HEK293 (cell line): ENCODE data around the gene IGF2BP1.

Source experiments
- CTCF ChIA-PET: fragments of 350-600 bp; formaldehyde crosslinking; extraction: SDS; loops from one replicate; lab custom pipeline; 2021; ENCODE audit warnings: antibody characterized with exemption; lab: Yijun Ruan, JAX
- POLR2A ChIA-PET: fragments of 300-600 bp; formaldehyde crosslinking; extraction: SDS; loops from one replicate; lab custom pipeline; 2020; ENCODE audit warnings: antibody characterized with exemption, inconsistent platforms; lab: Yijun Ruan, JAX
- H3K27ac ChIP-seq: fragments of 200-500 bp; sonication (Bioruptor generic); 2 replicates; pipeline ENCODE4 v1.5.1; 2014; ENCODE audit warnings: low read depth, low read length, control low read depth, inconsistent platforms; ENCODE audit errors: extremely low read depth
- H3K36me3 ChIP-seq, 2 experiments: fragments of 200-500 bp in 1 of 2; sonication (Bioruptor generic) in 1 of 2; 1 replicate in 1 of 2; 2 replicates in 1 of 2; pipeline ENCODE4 v1.5.1; 2014 to 2017; ENCODE audit warnings: inconsistent platforms in 2 of 2, low read length in 2 of 2; ENCODE audit not compliant: control insufficient read depth in 2 of 2, insufficient read depth in 1 of 2
- H3K4me1 ChIP-seq: fragments of 200-500 bp; sonication (Bioruptor generic); 2 replicates; pipeline ENCODE4 v1.5.1; 2014; ENCODE audit warnings: mild to moderate bottlenecking, low read length, inconsistent platforms; ENCODE audit not compliant: control insufficient read depth, insufficient read depth
- H3K4me3 ChIP-seq: 2 replicates; pipeline ENCODE4 v1.5.1; 2011; ENCODE audit warnings: low read depth, mild to moderate bottlenecking, control low read depth, low read length, moderate library complexity
- H3K9me3 ChIP-seq: fragments of 200-500 bp; sonication (Bioruptor generic); 2 replicates; pipeline ENCODE4 v1.5.1; 2014; ENCODE audit warnings: low read depth, low read length, inconsistent platforms; ENCODE audit not compliant: control insufficient read depth, insufficient read depth
- BCL11A ChIP-seq: fragments of 450-650 bp; formaldehyde crosslinking; IDR thresholded peaks from 2 replicates; pipeline ENCODE4 v1.5.1; 2016; ENCODE audit warnings: low read depth, missing biosample characterization, missing genetic modification characterization
- GLIS2 ChIP-seq: fragments of 450-650 bp; formaldehyde crosslinking; IDR thresholded peaks from 2 replicates; pipeline ENCODE4 v1.5.1; 2016; ENCODE audit warnings: missing biosample characterization, missing genetic modification characterization
- KLF16 ChIP-seq: fragments of 450-650 bp; formaldehyde crosslinking; IDR thresholded peaks from 2 replicates; pipeline ENCODE4 v1.5.1; 2017; ENCODE audit warnings: missing biosample characterization, missing genetic modification characterization
- MYNN ChIP-seq: fragments of 450-650 bp; formaldehyde crosslinking; IDR thresholded peaks from 2 replicates; pipeline ENCODE4 v1.5.1; 2016; ENCODE audit warnings: missing biosample characterization, missing genetic modification characterization, borderline replicate concordance
- SCRT2 ChIP-seq: fragments of 450-650 bp; formaldehyde crosslinking; IDR thresholded peaks from 2 replicates; pipeline ENCODE4 v1.5.1; 2016; ENCODE audit warnings: missing biosample characterization, missing genetic modification characterization
- ZBTB1 ChIP-seq: fragments of 450-650 bp; formaldehyde crosslinking; IDR thresholded peaks from 2 replicates; pipeline ENCODE4 v1.5.1; 2016; ENCODE audit warnings: missing biosample characterization, missing genetic modification characterization
- ZBTB20 ChIP-seq: fragments of 450-650 bp; formaldehyde crosslinking; IDR thresholded peaks from 2 replicates; pipeline ENCODE4 v1.5.1; 2016; ENCODE audit warnings: missing biosample characterization, missing genetic modification characterization
- ZBTB7A ChIP-seq: fragments of 450-650 bp; formaldehyde crosslinking; IDR thresholded peaks from 2 replicates; pipeline ENCODE4 v1.5.1; 2016; ENCODE audit warnings: low read depth, missing biosample characterization, missing genetic modification characterization
- ZFHX2 ChIP-seq: fragments of 450-650 bp; formaldehyde crosslinking; conservative IDR thresholded peaks from 2 replicates; pipeline ENCODE4 v1.5.1; 2016; ENCODE audit warnings: missing biosample characterization, missing genetic modification characterization
- ZIC2 ChIP-seq: fragments of 450-650 bp; formaldehyde crosslinking; IDR thresholded peaks from 2 replicates; pipeline ENCODE4 v1.5.1; 2016; ENCODE audit warnings: missing biosample characterization, missing genetic modification characterization
- ZNF114 ChIP-seq: fragments of 450-650 bp; formaldehyde crosslinking; IDR thresholded peaks from 2 replicates; pipeline ENCODE4 v1.5.0; 2017; ENCODE audit warnings: missing biosample characterization, missing genetic modification characterization
- ZNF174 ChIP-seq: fragments of 450-650 bp; formaldehyde crosslinking; IDR thresholded peaks from 2 replicates; pipeline ENCODE4 v1.5.0; 2017; ENCODE audit warnings: missing biosample characterization, mild to moderate bottlenecking, missing genetic modification characterization
- ZNF175 ChIP-seq: fragments of 450-650 bp; formaldehyde crosslinking; IDR thresholded peaks from 2 replicates; pipeline ENCODE4 v1.5.1; 2016; ENCODE audit warnings: missing biosample characterization, missing genetic modification characterization
- ZNF202 ChIP-seq: fragments of 450-650 bp; formaldehyde crosslinking; IDR thresholded peaks from 2 replicates; pipeline ENCODE4 v1.5.1; 2016; ENCODE audit warnings: missing biosample characterization, missing genetic modification characterization, borderline replicate concordance
- ZNF23 ChIP-seq: fragments of 450-650 bp; formaldehyde crosslinking; IDR thresholded peaks from 2 replicates; pipeline ENCODE4 v1.5.1; 2016; ENCODE audit warnings: missing biosample characterization, missing genetic modification characterization, borderline replicate concordance
- ZNF423 ChIP-seq: fragments of 450-650 bp; formaldehyde crosslinking; IDR thresholded peaks from 2 replicates; pipeline ENCODE4 v1.5.1; 2016; ENCODE audit warnings: missing biosample characterization, missing genetic modification characterization
- ZNF501 ChIP-seq: fragments of 450-650 bp; formaldehyde crosslinking; IDR thresholded peaks from 2 replicates; pipeline ENCODE4 v1.5.1; 2016; ENCODE audit warnings: missing biosample characterization, missing genetic modification characterization
- ZNF585B ChIP-seq: fragments of 450-650 bp; formaldehyde crosslinking; IDR thresholded peaks from 2 replicates; pipeline ENCODE4 v1.5.1; 2016; ENCODE audit warnings: missing biosample characterization, missing genetic modification characterization
- ZNF610 ChIP-seq: fragments of 450-650 bp; formaldehyde crosslinking; IDR thresholded peaks from 2 replicates; pipeline ENCODE4 v1.5.1; 2016; ENCODE audit warnings: missing biosample characterization, missing genetic modification characterization, borderline replicate concordance
- ZNF660 ChIP-seq: fragments of 450-650 bp; IDR thresholded peaks from 2 replicates; pipeline ENCODE4 v1.5.1; 2018; ENCODE audit warnings: missing biosample characterization, mild to moderate bottlenecking, missing genetic modification characterization
- ZNF701 ChIP-seq: fragments of 450-650 bp; formaldehyde crosslinking; IDR thresholded peaks from 2 replicates; pipeline ENCODE4 v1.5.1; 2016; ENCODE audit warnings: missing biosample characterization, missing genetic modification characterization
- ZNF707 ChIP-seq: fragments of 450-650 bp; formaldehyde crosslinking; IDR thresholded peaks from 2 replicates; pipeline ENCODE4 v1.5.1; 2016; ENCODE audit warnings: missing biosample characterization, missing genetic modification characterization
- TF ChIP-seq, protein P1 (sequence below): fragments of 450-650 bp; formaldehyde crosslinking; IDR thresholded peaks from 2 replicates; pipeline ENCODE4 v1.5.1; 2016; ENCODE audit warnings: missing biosample characterization, missing genetic modification characterization
- TF ChIP-seq, protein P2 (sequence below): fragments of 450-650 bp; formaldehyde crosslinking; IDR thresholded peaks from 2 replicates; pipeline ENCODE4 v1.5.1; 2016; ENCODE audit warnings: missing biosample characterization, missing genetic modification characterization
- TF ChIP-seq, protein P3 (sequence below): fragments of 450-650 bp; formaldehyde crosslinking; IDR thresholded peaks from 2 replicates; pipeline ENCODE4 v1.5.1; 2016; ENCODE audit warnings: missing biosample characterization, missing genetic modification characterization, low read depth
- TF ChIP-seq, protein P4 (sequence below): fragments of 450-650 bp; formaldehyde crosslinking; IDR thresholded peaks from 2 replicates; pipeline ENCODE4 v1.5.1; 2016; ENCODE audit warnings: missing biosample characterization, missing genetic modification characterization

The IGF2BP1 gene

DNA sequence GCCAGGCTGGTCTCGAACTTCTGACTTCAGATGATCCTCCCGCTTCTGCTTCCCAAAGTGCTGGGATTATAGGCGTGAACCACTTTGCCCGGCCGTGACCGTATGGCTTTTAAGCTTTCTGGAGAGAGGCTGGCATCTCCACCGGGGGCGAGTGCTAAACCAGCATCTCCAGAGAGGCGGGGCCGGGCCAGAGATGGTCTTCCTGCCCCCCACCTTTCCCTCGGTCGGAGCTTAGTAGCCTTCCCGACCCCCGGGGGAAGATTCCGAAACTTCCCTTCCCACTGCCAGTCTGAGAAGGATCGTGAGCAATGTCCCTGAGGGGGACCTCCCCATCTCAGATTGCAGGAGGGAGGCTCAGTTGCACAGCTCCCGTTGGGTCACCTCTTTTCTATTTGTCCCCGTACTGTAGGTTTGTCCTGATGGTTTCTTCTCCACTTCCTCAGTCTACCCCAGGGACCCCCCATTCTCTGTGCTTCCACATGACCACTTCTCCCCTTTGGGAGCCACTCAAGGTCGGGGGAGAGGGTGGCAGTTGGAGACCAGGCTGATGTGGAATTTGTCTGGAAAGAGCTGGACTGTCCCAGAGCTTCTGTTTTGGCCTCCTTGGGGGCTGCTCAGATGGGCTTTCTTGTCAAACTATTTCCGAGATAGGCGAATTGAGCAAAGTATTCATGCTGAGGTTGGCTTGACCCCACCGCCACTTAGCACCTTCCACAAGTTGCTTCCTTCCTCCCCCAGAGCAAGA, 18.2 kb downstream of the IGF2BP1 start (continued):
- TF ChIP-seq, protein P1, sequence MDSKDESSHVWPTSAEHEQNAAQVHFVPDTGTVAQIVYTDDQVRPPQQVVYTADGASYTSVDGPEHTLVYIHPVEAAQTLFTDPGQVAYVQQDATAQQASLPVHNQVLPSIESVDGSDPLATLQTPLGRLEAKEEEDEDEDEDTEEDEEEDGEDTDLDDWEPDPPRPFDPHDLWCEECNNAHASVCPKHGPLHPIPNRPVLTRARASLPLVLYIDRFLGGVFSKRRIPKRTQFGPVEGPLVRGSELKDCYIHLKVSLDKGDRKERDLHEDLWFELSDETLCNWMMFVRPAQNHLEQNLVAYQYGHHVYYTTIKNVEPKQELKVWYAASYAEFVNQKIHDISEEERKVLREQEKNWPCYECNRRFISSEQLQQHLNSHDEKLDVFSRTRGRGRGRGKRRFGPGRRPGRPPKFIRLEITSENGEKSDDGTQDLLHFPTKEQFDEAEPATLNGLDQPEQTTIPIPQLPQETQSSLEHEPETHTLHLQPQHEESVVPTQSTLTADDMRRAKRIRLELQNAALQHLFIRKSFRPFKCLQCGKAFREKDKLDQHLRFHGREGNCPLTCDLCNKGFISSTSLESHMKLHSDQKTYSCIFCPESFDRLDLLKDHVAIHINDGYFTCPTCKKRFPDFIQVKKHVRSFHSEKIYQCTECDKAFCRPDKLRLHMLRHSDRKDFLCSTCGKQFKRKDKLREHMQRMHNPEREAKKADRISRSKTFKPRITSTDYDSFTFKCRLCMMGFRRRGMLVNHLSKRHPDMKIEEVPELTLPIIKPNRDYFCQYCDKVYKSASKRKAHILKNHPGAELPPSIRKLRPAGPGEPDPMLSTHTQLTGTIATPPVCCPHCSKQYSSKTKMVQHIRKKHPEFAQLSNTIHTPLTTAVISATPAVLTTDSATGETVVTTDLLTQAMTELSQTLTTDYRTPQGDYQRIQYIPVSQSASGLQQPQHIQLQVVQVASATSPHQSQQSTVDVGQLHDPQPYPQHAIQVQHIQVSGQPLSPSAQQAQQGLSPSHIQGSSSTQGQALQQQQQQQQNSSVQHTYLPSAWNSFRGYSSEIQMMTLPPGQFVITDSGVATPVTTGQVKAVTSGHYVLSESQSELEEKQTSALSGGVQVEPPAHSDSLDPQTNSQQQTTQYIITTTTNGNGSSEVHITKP (tag by site-specific recombination) = peak; percentile 95
- no peak for TF ChIP-seq ZBTB1 (tag by site-specific recombination)
- no peak for TF ChIP-seq ZNF114 (tag by site-specific recombination)
- TF ChIP-seq ZNF701 (tag by site-specific recombination) = no peak
- no peak for TF ChIP-seq ZNF585B (tag by site-specific recombination)
- TF ChIP-seq GLIS2 (tag by site-specific recombination) = peak; percentile 61; the same call in 1 of the 2 replicates
- TF ChIP-seq, protein P2, sequence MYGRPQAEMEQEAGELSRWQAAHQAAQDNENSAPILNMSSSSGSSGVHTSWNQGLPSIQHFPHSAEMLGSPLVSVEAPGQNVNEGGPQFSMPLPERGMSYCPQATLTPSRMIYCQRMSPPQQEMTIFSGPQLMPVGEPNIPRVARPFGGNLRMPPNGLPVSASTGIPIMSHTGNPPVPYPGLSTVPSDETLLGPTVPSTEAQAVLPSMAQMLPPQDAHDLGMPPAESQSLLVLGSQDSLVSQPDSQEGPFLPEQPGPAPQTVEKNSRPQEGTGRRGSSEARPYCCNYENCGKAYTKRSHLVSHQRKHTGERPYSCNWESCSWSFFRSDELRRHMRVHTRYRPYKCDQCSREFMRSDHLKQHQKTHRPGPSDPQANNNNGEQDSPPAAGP (tag by site-specific recombination) = no peak
- no peak for TF ChIP-seq ZNF707
- TF ChIP-seq ZNF610 (tag by site-specific recombination) = no peak
- TF ChIP-seq ZNF501 = no peak
- TF ChIP-seq ZBTB7A (tag by site-specific recombination) = no peak
- TF ChIP-seq ZNF175 (tag by site-specific recombination) = no peak
- TF ChIP-seq, protein P3, sequence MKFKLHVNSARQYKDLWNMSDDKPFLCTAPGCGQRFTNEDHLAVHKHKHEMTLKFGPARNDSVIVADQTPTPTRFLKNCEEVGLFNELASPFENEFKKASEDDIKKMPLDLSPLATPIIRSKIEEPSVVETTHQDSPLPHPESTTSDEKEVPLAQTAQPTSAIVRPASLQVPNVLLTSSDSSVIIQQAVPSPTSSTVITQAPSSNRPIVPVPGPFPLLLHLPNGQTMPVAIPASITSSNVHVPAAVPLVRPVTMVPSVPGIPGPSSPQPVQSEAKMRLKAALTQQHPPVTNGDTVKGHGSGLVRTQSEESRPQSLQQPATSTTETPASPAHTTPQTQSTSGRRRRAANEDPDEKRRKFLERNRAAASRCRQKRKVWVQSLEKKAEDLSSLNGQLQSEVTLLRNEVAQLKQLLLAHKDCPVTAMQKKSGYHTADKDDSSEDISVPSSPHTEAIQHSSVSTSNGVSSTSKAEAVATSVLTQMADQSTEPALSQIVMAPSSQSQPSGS = no peak
- TF ChIP-seq ZNF202 (tag by site-specific recombination) = no peak
- no peak for TF ChIP-seq ZBTB20 (tag by site-specific recombination)
- TF ChIP-seq ZIC2 (tag by site-specific recombination) = no peak
- no peak for TF ChIP-seq KLF16
- TF ChIP-seq ZNF174 (tag by site-specific recombination) = no peak
- no peak for TF ChIP-seq ZNF423
- TF ChIP-seq, all 188 proteins: peak for 8

DNA sequence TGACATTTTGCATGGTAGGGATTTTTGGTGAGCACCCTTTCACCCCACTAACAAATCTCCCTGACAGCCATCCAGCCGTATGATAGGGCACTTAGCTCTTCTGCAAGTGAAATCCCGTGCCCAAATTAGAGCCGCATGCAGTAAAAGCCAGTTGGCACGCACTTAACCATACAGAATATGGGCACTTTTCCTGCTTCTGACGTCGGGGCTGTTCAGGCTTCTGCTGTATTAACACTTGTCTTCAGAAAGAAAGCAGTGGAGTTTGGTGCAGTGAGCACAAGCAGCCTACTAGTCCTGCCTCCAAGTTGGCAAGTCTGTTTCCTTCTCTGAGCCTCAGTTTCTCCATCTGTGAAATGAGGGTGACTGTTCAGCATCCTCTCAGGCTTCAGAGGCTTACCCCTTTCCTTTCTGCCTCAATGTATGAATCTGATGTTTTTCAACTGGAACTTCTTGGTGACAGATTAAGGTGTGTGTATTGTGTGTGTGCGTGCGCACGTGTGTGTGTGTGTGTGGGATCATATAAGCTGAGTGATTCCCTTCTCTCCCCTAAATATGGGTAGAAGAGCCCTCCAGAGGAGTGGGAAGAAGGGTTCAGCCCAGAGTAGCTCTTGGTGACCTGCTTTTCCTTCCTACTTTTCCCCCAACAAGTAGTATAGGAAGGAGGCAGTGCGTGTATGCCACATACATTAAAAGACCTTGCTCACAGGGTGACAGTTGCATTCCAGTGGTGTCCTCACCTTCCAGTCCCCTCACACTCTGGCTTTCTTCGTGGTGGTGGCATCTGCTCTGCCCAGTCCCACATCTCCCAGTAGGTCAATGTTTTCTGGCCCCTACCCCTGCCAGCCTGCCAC, 19.0 kb downstream of the IGF2BP1 start:
- no peak overlapping the region for H3K4me3 ChIP-seq
- H3K27ac ChIP-seq = 0 out of 2 replicates have a peak overlapping the region, but pooled peaks have one; percentile 36
- POLR2A ChIA-PET = interaction anchor here (0.5 to 3.0 kb wide), 12 partner anchors 8 to 690 kb away, joined by 3 to 28 read pairs (median 6); partner anchors contain the start of genes ATP5MC1 and GIP
- H3K4me1 ChIP-seq = peaks cover 40% of the 10 kb centered on the region
- H3K36me3 ChIP-seq = peaks cover 9 to 36% of the 10 kb centered on the region in 2 experiments; a peak in 2 of 3 replicates
- CTCF ChIA-PET = interaction anchor here (0.6 to 4.6 kb wide), 7 partner anchors 11 to 338 kb away, joined by 3 to 25 read pairs (median 6); no protein-coding TSS in a partner anchor
- no peaks in the 10 kb centered on the region for H3K9me3 ChIP-seq
- TF ChIP-seq ZFHX2 (peak; percentile 46), ZNF660 (tag by site-specific recombination) (no peak), ZNF23 (no peak), MYNN (tag by site-specific recombination) (peak; percentile 47; the same call in 1 of the 2 replicates), SCRT2 (tag by site-specific recombination) (0 out of 2 replicates have a peak, but pooled peaks have one; percentile 9), ZBTB20 (tag by site-specific recombination) (0 out of 2 replicates have a peak, but pooled peaks have one; percentile 18), BCL11A (tag by site-specific recombination) (no peak)
- TF ChIP-seq, protein P4, sequence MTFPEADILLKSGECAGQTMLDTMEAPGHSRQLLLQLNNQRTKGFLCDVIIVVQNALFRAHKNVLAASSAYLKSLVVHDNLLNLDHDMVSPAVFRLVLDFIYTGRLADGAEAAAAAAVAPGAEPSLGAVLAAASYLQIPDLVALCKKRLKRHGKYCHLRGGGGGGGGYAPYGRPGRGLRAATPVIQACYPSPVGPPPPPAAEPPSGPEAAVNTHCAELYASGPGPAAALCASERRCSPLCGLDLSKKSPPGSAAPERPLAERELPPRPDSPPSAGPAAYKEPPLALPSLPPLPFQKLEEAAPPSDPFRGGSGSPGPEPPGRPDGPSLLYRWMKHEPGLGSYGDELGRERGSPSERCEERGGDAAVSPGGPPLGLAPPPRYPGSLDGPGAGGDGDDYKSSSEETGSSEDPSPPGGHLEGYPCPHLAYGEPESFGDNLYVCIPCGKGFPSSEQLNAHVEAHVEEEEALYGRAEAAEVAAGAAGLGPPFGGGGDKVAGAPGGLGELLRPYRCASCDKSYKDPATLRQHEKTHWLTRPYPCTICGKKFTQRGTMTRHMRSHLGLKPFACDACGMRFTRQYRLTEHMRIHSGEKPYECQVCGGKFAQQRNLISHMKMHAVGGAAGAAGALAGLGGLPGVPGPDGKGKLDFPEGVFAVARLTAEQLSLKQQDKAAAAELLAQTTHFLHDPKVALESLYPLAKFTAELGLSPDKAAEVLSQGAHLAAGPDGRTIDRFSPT (tag by site-specific recombination) = 0 out of 2 replicates have a peak, but pooled peaks have one; percentile 25
